ENCODE results near the gene PRPF8.

The PRPF8 gene

DNA sequence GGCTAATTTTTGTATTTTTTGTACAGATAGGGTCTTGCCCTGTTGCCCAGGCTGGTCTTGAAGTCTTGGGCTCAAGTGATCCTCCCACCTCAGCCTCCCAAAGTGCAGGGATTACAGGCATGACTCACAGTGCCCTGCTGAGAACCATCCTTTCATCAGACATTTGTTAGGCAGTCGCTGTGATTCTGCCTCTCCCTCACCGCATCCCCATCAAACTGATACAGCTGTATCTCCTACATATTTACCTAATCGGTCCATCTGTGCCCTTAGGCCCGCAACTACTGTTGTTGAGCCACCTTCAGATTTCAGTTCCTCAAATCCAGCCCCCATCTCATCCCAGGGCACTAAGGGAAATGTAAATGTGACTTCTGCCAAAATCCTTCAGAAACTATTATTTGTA lies 54.0 kb downstream of the PRPF8 start:
- Histone ChIP-seq H3K36me3 (ENCODE audit: control insufficient read depth, insufficient read depth, low read length) (no peaks in the 10 kb centered on the region), H3K27ac (ENCODE audit: low read depth, low read length, severe bottlenecking) (no peak overlapping the region), H3K4me3 (ENCODE audit: extremely low read depth, insufficient read depth, low read length, poor library complexity, severe bottlenecking) (no peak overlapping the region), H3K9me3 (ENCODE audit: control insufficient read depth, low read length) (no peaks in the 10 kb centered on the region), H3K4me1 (ENCODE audit: control insufficient read depth, insufficient read depth, low read length, poor library complexity, severe bottlenecking) (peaks cover 19% of the 10 kb centered on the region)
- WGBS, 2 experiments (ENCODE audit: insufficient coverage in 2 of 2), result 65 to 71% methylated on average over 4 of the region's 4 CpGs

DNA sequence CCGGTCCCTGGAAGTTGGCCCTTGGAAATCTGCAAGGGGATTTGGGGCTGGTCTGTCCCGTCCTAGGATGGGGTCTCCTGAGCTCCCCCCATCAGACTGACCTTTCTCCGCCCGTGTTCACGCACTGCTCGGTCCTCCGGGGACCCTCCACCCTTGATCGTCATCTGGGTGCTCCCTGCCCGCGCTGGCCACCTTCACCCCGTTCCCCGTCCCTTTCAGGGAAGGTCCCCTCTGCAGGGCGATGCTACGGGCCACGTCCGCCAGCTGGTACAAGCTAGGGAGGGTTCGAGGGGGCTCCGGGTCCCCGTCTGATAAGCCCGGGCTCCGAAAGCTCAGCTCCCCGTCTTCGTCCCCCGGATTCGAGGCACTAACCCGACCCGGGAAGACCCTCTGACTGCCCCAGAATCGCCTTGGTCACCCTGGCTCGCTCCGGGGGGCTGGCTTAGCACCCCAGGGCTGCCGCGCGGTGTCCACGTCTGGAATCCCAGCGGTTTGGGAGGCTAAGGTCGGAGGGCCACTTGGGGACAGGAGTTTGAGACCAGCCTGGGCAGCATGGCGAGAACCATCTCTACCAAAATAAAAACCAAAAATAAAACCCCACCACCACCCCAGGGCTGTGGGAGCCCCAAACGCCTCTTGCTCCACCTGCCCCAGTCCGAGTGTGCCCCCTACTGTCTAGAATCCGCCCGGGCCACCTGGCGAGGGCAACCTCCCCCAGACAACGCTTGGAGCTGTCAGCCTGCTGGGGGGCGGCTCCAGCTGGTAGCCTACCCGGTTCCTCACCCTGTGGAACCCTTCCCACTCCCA lies 55.0 kb downstream of the PRPF8 start:
- WGBS, 2 experiments (ENCODE audit: insufficient coverage in 2 of 2), result 9 to 12% methylated on average over 25 to 40 of the region's 45 CpGs

DNA sequence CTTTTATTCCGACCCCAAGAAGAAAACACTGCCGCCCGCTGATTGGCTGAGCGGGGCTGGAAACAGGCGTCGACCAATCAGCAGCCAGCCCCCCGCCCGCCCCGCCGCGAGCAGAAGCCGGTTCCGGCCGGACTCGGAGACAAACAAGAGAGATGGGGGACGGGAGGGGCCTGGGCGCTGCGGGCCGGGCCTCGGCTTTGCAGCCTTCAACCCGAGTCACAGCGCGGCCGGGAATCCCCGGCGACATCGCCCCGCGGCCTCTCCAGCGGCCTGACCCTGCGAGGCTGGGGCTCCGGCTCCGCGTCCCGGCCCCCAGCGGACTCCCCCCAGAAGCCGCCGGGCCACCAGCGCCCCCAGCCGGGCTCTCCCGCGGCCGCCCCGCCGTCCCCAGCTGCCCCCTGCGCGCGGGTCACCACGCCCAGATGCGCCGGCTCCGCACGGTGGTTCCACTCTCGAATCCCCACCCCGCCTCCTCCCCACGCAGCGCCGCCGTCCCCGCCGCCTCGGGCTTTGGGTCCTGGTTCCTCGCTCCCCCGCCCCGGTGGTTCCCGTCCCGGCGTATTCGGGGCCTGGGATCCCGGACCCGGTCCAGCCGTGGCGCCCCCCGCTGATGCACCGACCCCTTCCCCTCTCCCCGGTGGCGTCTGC lies 55.7 kb downstream of the PRPF8 start:
- Histone ChIP-seq H3K36me3 (ENCODE audit: control insufficient read depth, insufficient read depth, low read length) (peaks cover 4% of the 10 kb centered on the region), H3K4me3 (ENCODE audit: extremely low read depth, insufficient read depth, low read length, poor library complexity, severe bottlenecking) (peak overlapping the region; percentile 60), H3K27ac (ENCODE audit: low read depth, low read length, severe bottlenecking) (peak overlapping the region; percentile 94), H3K4me1 (ENCODE audit: control insufficient read depth, insufficient read depth, low read length, poor library complexity, severe bottlenecking) (peaks cover 26% of the 10 kb centered on the region), H3K9me3 (ENCODE audit: control insufficient read depth, low read length) (no peaks in the 10 kb centered on the region)
- 0% methylated on average over 58 to 59 of the region's 77 CpGs for WGBS, 2 experiments (ENCODE audit: insufficient coverage in 2 of 2)

More for the DNA sequence above, 55.0 kb downstream of the PRPF8 start:
- no peaks in the 10 kb centered on the region for H3K9me3 ChIP-seq (ENCODE audit: control insufficient read depth, low read length)
- H3K4me3 ChIP-seq (ENCODE audit: extremely low read depth, insufficient read depth, low read length, poor library complexity, severe bottlenecking), result peak overlapping the region; percentile 60
- peaks cover 26% of the 10 kb centered on the region for H3K4me1 ChIP-seq (ENCODE audit: control insufficient read depth, insufficient read depth, low read length, poor library complexity, severe bottlenecking)
- peak overlapping the region; percentile 94 for H3K27ac ChIP-seq (ENCODE audit: low read depth, low read length, severe bottlenecking)
- H3K36me3 ChIP-seq (ENCODE audit: control insufficient read depth, insufficient read depth, low read length), result no peaks in the 10 kb centered on the region

DNA sequence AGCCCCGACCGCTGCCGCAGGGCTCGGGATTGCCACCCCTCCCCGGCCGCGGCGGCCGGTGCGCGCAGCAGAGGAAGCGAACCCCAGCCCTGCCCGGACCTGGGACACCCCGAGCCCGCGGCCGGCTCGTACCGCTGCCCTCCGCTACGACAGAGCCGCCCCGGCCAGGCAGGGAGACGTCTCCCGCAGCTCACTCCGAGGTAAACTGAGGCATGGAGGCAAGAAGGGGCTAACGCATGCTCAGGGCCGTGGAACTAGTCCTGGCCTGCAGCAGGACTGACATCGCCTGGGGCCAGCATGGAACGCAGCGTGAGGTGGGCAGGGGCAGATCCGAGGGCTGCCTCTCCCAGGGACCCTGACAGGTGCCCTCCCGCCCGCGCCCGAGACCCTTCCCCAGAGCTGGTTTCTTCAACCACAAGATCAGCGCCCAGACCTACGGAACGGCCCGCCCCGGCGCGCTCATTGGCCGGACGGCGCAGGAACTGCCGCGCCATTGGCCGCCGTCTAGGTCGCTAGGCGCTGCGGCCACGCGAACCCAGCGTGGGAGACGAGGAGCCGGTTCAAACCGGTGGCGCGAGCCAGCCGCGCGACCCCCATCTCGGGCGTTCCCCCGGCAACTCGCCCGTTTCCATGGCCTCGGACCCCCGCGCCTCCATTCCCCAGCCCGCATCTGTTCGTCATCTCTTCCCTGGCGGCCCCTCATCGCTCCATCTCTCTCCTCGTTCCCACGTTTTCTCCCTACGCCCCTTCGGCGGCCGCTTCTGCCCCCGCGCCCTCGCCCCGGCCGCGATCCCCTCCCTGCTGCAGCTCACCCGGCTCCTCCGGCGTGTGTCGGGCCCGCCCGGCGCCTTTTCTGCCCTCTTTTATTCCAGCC lies 56.4 kb downstream of the PRPF8 start, which contains the start of gene SLC43A2:
Gene SLC43A2, minus strand, starts transcription at position 853 of the 874 bp plus-strand sequence. CDS start 960 bp downstream, outside the sequence.
- Histone ChIP-seq H3K4me3 (ENCODE audit: extremely low read depth, insufficient read depth, low read length, poor library complexity, severe bottlenecking) (peak within 1 kb of the TSS; percentile 60), H3K27ac (ENCODE audit: low read depth, low read length, severe bottlenecking) (peak within 1 kb of the TSS; percentile 94), H3K9me3 (ENCODE audit: control insufficient read depth, low read length) (no peaks in the 10 kb centered on the region), H3K36me3 (ENCODE audit: control insufficient read depth, insufficient read depth, low read length) (peaks cover 4% of the 10 kb centered on the region), H3K4me1 (ENCODE audit: control insufficient read depth, insufficient read depth, low read length, poor library complexity, severe bottlenecking) (peaks cover 26% of the 10 kb centered on the region)
- 0 to 1% methylated on average over 56 to 83 of the region's 95 CpGs for WGBS, 2 experiments (ENCODE audit: insufficient coverage in 2 of 2)

DNA sequence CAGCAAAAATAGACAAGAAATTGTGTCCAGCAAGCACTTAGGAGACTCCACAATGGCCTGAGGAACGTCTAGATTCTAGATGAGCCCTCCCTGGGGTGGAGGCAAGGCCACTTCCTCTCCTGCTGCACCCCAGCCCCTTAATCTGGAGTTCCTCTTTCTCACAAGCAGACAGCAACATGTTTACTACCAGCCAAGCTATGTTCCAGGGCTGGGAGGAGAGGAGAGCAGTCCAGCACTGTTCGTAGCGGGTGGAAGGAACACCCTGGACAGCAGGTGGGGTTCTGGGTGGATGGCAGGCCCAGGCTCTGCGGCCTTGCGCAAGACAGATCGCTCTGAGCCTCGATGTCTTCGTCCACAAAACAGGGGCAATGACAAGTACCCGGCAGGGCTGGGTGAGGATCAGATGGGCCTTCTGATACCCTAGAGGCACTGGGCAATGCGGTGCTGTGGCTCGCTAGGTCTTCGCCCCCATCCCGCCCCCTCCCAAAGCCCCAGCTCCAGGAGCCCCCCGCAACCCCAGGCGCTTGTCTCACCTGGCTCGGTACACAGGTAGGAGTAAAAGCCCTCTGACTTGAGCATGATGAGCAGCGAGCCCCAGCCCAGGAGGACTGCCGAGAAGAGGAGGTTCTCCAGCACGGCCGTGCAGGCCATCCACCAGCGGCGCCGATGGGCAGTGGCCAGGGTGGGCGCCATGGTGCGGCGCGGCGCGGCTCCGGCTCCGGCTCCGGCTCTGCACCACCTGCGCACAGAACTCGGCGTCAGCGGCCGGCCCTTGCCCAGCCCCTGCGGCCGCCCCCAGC lies 57.3 kb downstream of the PRPF8 start:
- no peaks in the 10 kb centered on the region for H3K9me3 ChIP-seq (ENCODE audit: control insufficient read depth, low read length)
- H3K4me1 ChIP-seq (ENCODE audit: control insufficient read depth, insufficient read depth, low read length, poor library complexity, severe bottlenecking), result peaks cover 26% of the 10 kb centered on the region
- no peak overlapping the region for H3K27ac ChIP-seq (ENCODE audit: low read depth, low read length, severe bottlenecking)
- peaks cover 4% of the 10 kb centered on the region for H3K36me3 ChIP-seq (ENCODE audit: control insufficient read depth, insufficient read depth, low read length)
- H3K4me3 ChIP-seq (ENCODE audit: extremely low read depth, insufficient read depth, low read length, poor library complexity, severe bottlenecking), result peak overlapping the region; percentile 60
- 33 to 37% methylated on average over 34 to 38 of the region's 39 CpGs for WGBS, 2 experiments (ENCODE audit: insufficient coverage in 2 of 2)

DNA sequence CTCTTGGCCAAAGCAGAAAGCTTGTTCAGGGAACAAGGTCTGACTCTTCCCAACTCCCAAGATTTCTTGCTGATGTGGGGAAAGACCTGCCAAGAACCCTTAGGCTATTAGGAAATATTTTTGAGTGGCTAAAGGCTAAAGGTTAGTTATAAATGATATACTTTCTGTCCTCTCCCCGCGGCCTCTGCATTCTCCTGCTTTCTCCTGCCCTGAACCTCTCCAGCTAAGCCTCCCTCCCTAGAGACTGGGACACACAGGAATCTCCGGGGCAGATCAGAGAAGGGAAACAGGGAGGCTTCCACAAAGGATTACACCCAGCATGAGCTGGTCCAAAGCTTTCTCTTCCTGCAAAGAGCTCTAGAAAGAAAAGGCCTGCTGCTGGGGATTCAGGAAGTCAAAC lies 58.3 kb downstream of the PRPF8 start:
- H3K4me1 ChIP-seq (ENCODE audit: control insufficient read depth, insufficient read depth, low read length, poor library complexity, severe bottlenecking), result peaks cover 30% of the 10 kb centered on the region
- WGBS, 2 experiments (ENCODE audit: insufficient coverage in 2 of 2), result 33 to 63% methylated on average over 1 of the region's 3 CpGs
- H3K9me3 ChIP-seq (ENCODE audit: control insufficient read depth, low read length), result no peaks in the 10 kb centered on the region
- H3K27ac ChIP-seq (ENCODE audit: low read depth, low read length, severe bottlenecking), result no peak overlapping the region
- peak overlapping the region; percentile 8 for H3K4me3 ChIP-seq (ENCODE audit: extremely low read depth, insufficient read depth, low read length, poor library complexity, severe bottlenecking)
- peaks cover 6% of the 10 kb centered on the region for H3K36me3 ChIP-seq (ENCODE audit: control insufficient read depth, insufficient read depth, low read length)

DNA sequence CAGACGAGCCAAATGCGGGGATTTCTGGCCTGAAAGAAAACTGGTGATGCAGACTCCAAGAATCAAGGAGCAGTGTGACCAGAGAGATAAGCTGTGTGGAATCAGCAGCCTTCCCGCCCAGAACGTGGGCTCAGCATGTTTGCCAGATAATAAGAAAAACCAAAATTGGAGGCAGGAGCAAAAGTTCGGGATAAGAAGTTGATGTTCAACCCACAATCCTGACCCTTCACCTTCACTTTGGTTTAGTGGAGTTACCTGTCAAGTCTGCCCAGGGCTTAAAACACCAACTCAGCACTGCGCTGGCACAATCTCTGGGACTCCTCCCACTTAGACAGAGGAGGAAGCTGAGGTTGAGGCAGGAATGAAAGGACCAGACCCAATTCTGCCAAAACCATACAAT lies 59.1 kb downstream of the PRPF8 start:
- peaks cover 32% of the 10 kb centered on the region for H3K4me1 ChIP-seq (ENCODE audit: control insufficient read depth, insufficient read depth, low read length, poor library complexity, severe bottlenecking)
- no peaks in the 10 kb centered on the region for H3K9me3 ChIP-seq (ENCODE audit: control insufficient read depth, low read length)
- no peak overlapping the region for H3K27ac ChIP-seq (ENCODE audit: low read depth, low read length, severe bottlenecking)
- no peak overlapping the region for H3K4me3 ChIP-seq (ENCODE audit: extremely low read depth, insufficient read depth, low read length, poor library complexity, severe bottlenecking)
- 85 to 91% methylated on average over 4 to 5 of the region's 6 CpGs for WGBS, 2 experiments (ENCODE audit: insufficient coverage in 2 of 2)
- H3K36me3 ChIP-seq (ENCODE audit: control insufficient read depth, insufficient read depth, low read length), result peaks cover 7% of the 10 kb centered on the region

DNA sequence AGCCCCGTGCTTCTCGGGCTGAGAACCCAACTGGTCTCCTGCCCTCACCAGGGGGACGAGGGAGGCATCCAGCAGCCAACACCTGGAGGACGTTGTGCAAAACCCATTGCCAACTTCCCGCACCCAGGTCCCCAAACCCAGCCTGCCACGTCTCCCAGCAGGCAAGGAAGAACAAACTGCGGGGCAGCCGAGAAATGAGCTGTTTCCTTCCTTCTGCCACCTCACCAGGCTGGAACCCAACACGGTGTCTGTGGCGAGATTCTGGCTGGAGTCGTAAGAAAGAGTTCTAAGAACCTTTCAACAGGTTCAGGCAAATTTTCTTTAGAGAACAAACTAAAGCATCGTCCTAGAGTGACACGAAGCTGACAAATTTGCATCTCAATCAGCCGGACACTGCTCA lies 59.6 kb downstream of the PRPF8 start:
- no peaks in the 10 kb centered on the region for H3K9me3 ChIP-seq (ENCODE audit: control insufficient read depth, low read length)
- H3K4me3 ChIP-seq (ENCODE audit: extremely low read depth, insufficient read depth, low read length, poor library complexity, severe bottlenecking), result no peak overlapping the region
- peaks cover 7% of the 10 kb centered on the region for H3K36me3 ChIP-seq (ENCODE audit: control insufficient read depth, insufficient read depth, low read length)
- no peak overlapping the region for H3K27ac ChIP-seq (ENCODE audit: low read depth, low read length, severe bottlenecking)
- WGBS, 2 experiments (ENCODE audit: insufficient coverage in 2 of 2), result 88 to 91% methylated on average over 12 of the region's 14 CpGs
- peaks cover 32% of the 10 kb centered on the region for H3K4me1 ChIP-seq (ENCODE audit: control insufficient read depth, insufficient read depth, low read length, poor library complexity, severe bottlenecking)

DNA sequence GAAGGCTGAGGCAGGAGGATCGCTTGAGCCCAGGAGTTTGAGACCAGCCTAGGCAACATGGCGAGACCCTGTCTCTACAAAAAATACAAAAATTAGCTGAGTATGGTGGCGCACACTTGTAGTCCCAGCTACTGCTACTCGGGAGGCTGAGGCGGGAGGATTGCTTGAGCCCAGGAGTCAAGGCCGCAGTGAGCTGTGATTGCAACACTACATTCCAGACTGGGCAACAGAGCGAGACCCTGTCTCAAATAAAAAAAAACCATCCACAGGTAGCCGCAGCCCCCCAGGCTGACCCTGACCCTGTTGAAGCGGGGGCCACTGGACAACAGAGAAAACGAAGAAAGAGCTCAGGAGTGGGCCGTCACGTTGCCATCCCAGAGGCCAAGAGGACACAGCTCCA lies 60.0 kb downstream of the PRPF8 start:
- Histone ChIP-seq H3K4me3 (ENCODE audit: extremely low read depth, insufficient read depth, low read length, poor library complexity, severe bottlenecking) (no peak overlapping the region), H3K36me3 (ENCODE audit: control insufficient read depth, insufficient read depth, low read length) (peaks cover 7% of the 10 kb centered on the region), H3K4me1 (ENCODE audit: control insufficient read depth, insufficient read depth, low read length, poor library complexity, severe bottlenecking) (peaks cover 32% of the 10 kb centered on the region), H3K9me3 (ENCODE audit: control insufficient read depth, low read length) (no peaks in the 10 kb centered on the region), H3K27ac (ENCODE audit: low read depth, low read length, severe bottlenecking) (no peak overlapping the region)
- WGBS, 2 experiments (ENCODE audit: insufficient coverage in 2 of 2), result 83 to 88% methylated on average over 12 of the region's 12 CpGs
